Parathyroid adenoma (tissue), 2 donors: Measurements from ENCODE around the gene COQ3.

Source experiments
- H2AFZ ChIP-seq: fragments of 300-600 bp; sonication (generic); one replicate; pipeline ENCODE4 v1.7.0; 2017; ENCODE audit warnings: antibody characterized with exemption, mild to moderate bottlenecking
- H3K27ac ChIP-seq: fragments of 300-600 bp; sonication (generic); one replicate; pipeline ENCODE4 v1.7.0; 2017
- H3K27me3 ChIP-seq: fragments of 300-600 bp; sonication (generic); one replicate; pipeline ENCODE4 v1.7.0; 2017; ENCODE audit warnings: low read length; ENCODE audit not compliant: control insufficient read depth, insufficient read depth
- H3K36me3 ChIP-seq: fragments of 300-600 bp; sonication (generic); one replicate; pipeline ENCODE4 v1.7.0; 2017; ENCODE audit warnings: low read length; ENCODE audit not compliant: control insufficient read depth, insufficient read depth
- H3K4me1 ChIP-seq: fragments of 300-600 bp; sonication (generic); one replicate; pipeline ENCODE4 v1.7.0; 2017; ENCODE audit warnings: control low read depth
- H3K4me2 ChIP-seq: fragments of 300-600 bp; sonication (generic); one replicate; pipeline ENCODE4 v1.7.0; 2017; ENCODE audit warnings: low read length
- H3K4me3 ChIP-seq: fragments of 300-600 bp; sonication (generic); one replicate; pipeline ENCODE4 v1.7.0; 2017; ENCODE audit warnings: low read depth, low read length
- H3K79me2 ChIP-seq: fragments of 300-600 bp; sonication (generic); one replicate; pipeline ENCODE4 v1.7.0; 2017; ENCODE audit warnings: control low read depth
- H3K9ac ChIP-seq: fragments of 300-600 bp; sonication (generic); one replicate; pipeline ENCODE4 v1.7.0; 2017; ENCODE audit warnings: mild to moderate bottlenecking
- H3K9me3 ChIP-seq: fragments of 300-600 bp; sonication (generic); one replicate; pipeline ENCODE4 v1.7.0; 2017; ENCODE audit warnings: low read length; ENCODE audit not compliant: control insufficient read depth
- TF ChIP-seq, protein P1 (sequence below): fragments of 300-600 bp; sonication (generic); IDR thresholded peaks from one replicate; pipeline ENCODE4 v1.7.0; 2017; ENCODE audit warnings: antibody characterized with exemption, mild to moderate bottlenecking
- donor health status: primary hyperparathyroidism.

COQ3 gene

DNA sequence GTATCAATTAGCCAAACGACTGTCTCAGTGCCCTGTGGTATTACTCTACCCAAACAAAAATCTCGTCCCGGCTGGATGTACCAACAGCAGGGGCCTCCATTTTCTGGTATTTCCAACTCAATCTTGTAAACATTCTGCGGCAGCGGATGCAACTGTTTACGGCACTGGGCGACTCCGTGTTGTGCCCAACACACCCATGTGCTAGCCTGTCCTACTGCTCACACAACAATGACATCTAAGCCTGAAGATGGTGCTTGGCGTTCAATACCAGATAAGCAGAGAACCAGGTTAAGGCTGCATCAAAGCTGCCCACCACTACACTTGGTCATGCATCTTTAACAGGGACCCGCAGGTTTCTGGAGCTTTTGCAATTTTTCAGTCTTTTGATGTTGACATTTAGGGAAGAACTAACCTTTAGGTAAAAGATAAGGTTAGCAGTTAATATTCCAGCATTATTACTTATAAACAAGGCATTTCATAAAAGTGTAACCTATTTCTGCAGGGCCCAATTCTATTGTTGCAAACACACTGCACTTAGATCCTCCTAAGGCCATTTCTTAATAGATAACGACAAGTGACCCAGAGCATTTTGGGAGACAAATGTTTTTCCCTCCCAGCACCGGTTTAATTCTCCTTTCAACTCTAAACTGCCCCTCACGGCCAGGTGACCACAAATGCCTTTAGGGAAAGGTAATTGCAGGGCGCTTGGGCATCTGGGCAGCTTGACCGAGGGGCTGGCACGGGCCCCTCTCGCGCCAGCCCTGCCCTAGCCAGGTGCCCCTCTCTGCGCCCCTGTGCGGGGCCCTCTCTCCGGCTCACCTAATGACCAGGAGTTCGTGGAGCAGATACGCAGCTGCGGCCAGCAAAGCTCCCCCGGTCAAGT is 45.5 kb downstream of the COQ3 start:
- H3K9ac ChIP-seq: no peak overlapping the region
- TF ChIP-seq, protein P1, sequence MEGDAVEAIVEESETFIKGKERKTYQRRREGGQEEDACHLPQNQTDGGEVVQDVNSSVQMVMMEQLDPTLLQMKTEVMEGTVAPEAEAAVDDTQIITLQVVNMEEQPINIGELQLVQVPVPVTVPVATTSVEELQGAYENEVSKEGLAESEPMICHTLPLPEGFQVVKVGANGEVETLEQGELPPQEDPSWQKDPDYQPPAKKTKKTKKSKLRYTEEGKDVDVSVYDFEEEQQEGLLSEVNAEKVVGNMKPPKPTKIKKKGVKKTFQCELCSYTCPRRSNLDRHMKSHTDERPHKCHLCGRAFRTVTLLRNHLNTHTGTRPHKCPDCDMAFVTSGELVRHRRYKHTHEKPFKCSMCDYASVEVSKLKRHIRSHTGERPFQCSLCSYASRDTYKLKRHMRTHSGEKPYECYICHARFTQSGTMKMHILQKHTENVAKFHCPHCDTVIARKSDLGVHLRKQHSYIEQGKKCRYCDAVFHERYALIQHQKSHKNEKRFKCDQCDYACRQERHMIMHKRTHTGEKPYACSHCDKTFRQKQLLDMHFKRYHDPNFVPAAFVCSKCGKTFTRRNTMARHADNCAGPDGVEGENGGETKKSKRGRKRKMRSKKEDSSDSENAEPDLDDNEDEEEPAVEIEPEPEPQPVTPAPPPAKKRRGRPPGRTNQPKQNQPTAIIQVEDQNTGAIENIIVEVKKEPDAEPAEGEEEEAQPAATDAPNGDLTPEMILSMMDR: no peak
- peak overlapping the region; percentile 88 for H3K27ac ChIP-seq
- H3K36me3 ChIP-seq: no peaks in the 10 kb centered on the region
- H2AFZ ChIP-seq: peak overlapping the region; percentile 93
- H3K9me3 ChIP-seq: no peaks in the 10 kb centered on the region
- no peaks in the 10 kb centered on the region for H3K79me2 ChIP-seq
- peak overlapping the region; percentile 70 for H3K4me2 ChIP-seq
- H3K4me3 ChIP-seq: peak overlapping the region; percentile 46
- no peaks in the 10 kb centered on the region for H3K27me3 ChIP-seq
- H3K4me1 ChIP-seq: peaks cover 7% of the 10 kb centered on the region

DNA sequence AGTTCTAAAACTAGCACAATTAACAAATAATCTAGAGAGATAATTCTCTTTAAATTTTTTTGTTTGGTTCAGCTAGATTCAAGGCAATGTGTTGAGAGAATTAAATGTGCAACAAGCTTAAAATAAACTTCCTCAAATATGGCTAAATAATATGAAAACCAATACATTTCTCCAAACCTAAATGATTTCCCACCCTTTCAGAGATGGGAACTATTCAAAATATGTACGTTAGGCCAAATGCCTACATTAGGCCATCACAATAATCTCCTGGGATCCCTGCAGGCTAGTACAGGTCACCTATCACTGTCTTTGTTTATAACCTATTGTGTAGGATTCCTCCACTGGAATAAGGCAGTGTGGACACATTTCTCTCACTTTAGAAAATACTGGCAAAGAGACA is 46.2 kb downstream of the COQ3 start:
- Histone ChIP-seq H3K27ac (peak overlapping the region; percentile 88), H3K36me3 (no peaks in the 10 kb centered on the region), H3K4me3 (no peak overlapping the region), H3K4me1 (peaks cover 7% of the 10 kb centered on the region), H3K9me3 (no peaks in the 10 kb centered on the region), H3K4me2 (no peak overlapping the region), H3K79me2 (no peaks in the 10 kb centered on the region), H2AFZ (peak overlapping the region; percentile 93), H3K27me3 (no peaks in the 10 kb centered on the region), H3K9ac (no peak overlapping the region)
- TF ChIP-seq, protein P1: no peak

GRCh38 chr6:99346595-99346994 is 47.4 kb downstream of the COQ3 start:
- Histone ChIP-seq H3K36me3 (no peaks in the 10 kb centered on the region), H3K79me2 (no peaks in the 10 kb centered on the region), H3K9ac (no peak overlapping the region), H2AFZ (no peak overlapping the region), H3K4me2 (no peak overlapping the region), H3K9me3 (no peaks in the 10 kb centered on the region), H3K27ac (no peak overlapping the region), H3K27me3 (no peaks in the 10 kb centered on the region), H3K4me1 (peaks cover 7% of the 10 kb centered on the region), H3K4me3 (no peak overlapping the region)
- TF ChIP-seq, protein P1: no peak

- no peak overlapping the region for H3K4me3 ChIP-seq
- no peak overlapping the region for H3K4me2 ChIP-seq
- no peak overlapping the region for H3K9ac ChIP-seq
- no peak overlapping the region for H2AFZ ChIP-seq
- H3K79me2 ChIP-seq: no peaks in the 10 kb centered on the region
- H3K4me1 ChIP-seq: no peaks in the 10 kb centered on the region
- TF ChIP-seq, protein P1: no peak
- H3K27me3 ChIP-seq: no peaks in the 10 kb centered on the region
- H3K9me3 ChIP-seq: no peaks in the 10 kb centered on the region
- no peaks in the 10 kb centered on the region for H3K36me3 ChIP-seq
- no peak overlapping the region for H3K27ac ChIP-seq
Observed at GRCh38 chr6:99345164-99345563, 48.8 kb downstream of the COQ3 start.

DNA sequence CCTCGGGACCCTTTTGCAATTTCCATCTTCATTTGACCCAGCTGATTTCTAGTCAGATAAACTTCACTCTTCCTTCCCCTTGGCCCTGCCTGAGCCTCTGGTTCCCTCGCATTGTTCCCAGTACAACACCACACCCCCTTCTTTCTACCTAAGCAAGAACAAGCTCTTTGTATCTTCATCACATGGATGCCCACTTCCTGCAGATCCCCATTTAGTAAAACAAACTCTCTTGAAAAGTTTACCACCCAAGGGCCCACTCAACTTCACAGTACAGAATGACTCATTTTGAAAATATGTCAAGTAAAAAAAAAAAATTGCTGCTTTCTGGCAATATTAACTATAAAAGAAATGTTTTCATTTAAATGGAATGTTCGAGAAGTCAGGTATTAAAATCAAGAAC is 49.7 kb downstream of the COQ3 start:
- Histone ChIP-seq H2AFZ (no peak overlapping the region), H3K4me3 (no peak overlapping the region), H3K9ac (no peak overlapping the region), H3K9me3 (no peaks in the 10 kb centered on the region), H3K4me1 (no peaks in the 10 kb centered on the region), H3K4me2 (no peak overlapping the region), H3K27ac (no peak overlapping the region), H3K79me2 (no peaks in the 10 kb centered on the region), H3K27me3 (no peaks in the 10 kb centered on the region), H3K36me3 (no peaks in the 10 kb centered on the region)
- TF ChIP-seq, protein P1: no peak
